GM12864 (cell line): ENCODE data around the gene ABCA13.

Experiments used
- DNase-seq: peaks from one replicate; pipeline ENCODE4 v3.0.0-alpha.2; 2011; ENCODE audit warnings: low read depth
- H3K4me3 ChIP-seq: 2 replicates; pipeline ENCODE4 v1.5.1; 2011; ENCODE audit warnings: mild to moderate bottlenecking, low read depth, low read length, control low read depth
- TF ChIP-seq, protein P1 (sequence below): IDR thresholded peaks from 2 replicates; pipeline ENCODE4 v1.5.1; 2011; ENCODE audit warnings: low read depth, mild to moderate bottlenecking, moderate library complexity, low read length, control low read depth, inconsistent platforms; ENCODE audit errors: missing control alignments

Gene ABCA13

GRCh38 chr7:48511080-48511479 lies 339.8 kb downstream of the ABCA13 start:
- H3K4me3 ChIP-seq, result no peak overlapping the region
- no peak for DNase-seq
- TF ChIP-seq, protein P1, sequence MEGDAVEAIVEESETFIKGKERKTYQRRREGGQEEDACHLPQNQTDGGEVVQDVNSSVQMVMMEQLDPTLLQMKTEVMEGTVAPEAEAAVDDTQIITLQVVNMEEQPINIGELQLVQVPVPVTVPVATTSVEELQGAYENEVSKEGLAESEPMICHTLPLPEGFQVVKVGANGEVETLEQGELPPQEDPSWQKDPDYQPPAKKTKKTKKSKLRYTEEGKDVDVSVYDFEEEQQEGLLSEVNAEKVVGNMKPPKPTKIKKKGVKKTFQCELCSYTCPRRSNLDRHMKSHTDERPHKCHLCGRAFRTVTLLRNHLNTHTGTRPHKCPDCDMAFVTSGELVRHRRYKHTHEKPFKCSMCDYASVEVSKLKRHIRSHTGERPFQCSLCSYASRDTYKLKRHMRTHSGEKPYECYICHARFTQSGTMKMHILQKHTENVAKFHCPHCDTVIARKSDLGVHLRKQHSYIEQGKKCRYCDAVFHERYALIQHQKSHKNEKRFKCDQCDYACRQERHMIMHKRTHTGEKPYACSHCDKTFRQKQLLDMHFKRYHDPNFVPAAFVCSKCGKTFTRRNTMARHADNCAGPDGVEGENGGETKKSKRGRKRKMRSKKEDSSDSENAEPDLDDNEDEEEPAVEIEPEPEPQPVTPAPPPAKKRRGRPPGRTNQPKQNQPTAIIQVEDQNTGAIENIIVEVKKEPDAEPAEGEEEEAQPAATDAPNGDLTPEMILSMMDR, result no peak

GRCh38 chr7:48512892-48513291 lies 341.6 kb downstream of the ABCA13 start:
- no peak for DNase-seq
- TF ChIP-seq, protein P1, result no peak
- H3K4me3 ChIP-seq, result no peak overlapping the region

- TF ChIP-seq, protein P1, result no peak
- no peak for DNase-seq
- H3K4me3 ChIP-seq, result no peak overlapping the region
Measured at GRCh38 chr7:48515171-48515570, 343.9 kb downstream of the ABCA13 start.

DNA sequence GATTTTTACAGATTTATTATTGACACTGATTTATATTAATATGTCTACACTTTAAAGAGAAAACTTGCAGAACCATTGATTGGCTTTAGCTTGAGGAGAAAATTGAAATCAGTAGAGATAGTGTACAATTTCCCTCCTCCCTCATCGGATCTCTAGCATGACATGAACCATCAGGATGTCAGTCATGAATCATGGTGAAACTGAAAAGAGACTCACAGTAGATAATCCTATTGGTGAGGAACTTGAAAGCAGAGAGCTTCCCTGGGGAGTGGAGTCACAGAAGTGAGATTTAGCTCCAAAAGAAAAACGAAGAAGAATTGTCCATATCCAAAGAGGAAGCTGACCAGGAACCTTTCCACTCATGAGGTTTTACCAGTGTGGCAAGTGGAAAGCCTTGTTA lies 346.8 kb downstream of the ABCA13 start:
- TF ChIP-seq, protein P1, result no peak
- no peak overlapping the region for H3K4me3 ChIP-seq
- no peak for DNase-seq

DNA sequence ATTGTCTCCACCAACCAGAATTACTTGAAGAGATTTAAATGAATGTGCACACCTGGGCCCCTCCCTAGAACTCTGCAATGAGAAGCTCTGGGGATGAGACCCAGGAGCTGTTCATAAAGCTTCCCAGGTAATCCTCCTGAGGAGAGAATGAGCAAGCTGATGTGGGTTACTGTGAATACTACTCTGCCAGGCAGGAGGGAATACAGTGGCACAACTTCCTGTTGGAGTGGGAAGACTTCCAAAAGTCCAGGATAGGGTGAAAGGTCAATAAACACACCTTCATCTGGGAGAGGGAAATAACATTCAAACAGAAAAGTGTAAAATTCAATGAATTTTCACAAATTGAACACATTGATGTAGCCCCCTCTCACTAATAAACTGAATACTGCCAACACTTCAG lies 351.4 kb downstream of the ABCA13 start:
- no peak for DNase-seq
- TF ChIP-seq, protein P1, result no peak
- no peak overlapping the region for H3K4me3 ChIP-seq

GRCh38 chr7:48525736-48526732 lies 354.8 kb downstream of the ABCA13 start:
- DNase-seq, result no peak
- H3K4me3 ChIP-seq, result no peak overlapping the region
- TF ChIP-seq, protein P1, result no peak
